CD4-positive, alpha-beta T cell treated with Interleukin-12 subunit alpha and Interleukin-12 subunit beta, for 1 hour (primary cell): ENCODE measurements around the gene HADHB.
"Not testable (repeated sequence)": the region's sequence is repeated elsewhere in the genome, so short reads cannot be mapped to it uniquely, and the experiment has no call there.

Experiments used
- DNase-seq: peaks from one replicate; pipeline ENCODE4 v3.0.0-alpha.2; 2020

The HADHB gene

DNA sequence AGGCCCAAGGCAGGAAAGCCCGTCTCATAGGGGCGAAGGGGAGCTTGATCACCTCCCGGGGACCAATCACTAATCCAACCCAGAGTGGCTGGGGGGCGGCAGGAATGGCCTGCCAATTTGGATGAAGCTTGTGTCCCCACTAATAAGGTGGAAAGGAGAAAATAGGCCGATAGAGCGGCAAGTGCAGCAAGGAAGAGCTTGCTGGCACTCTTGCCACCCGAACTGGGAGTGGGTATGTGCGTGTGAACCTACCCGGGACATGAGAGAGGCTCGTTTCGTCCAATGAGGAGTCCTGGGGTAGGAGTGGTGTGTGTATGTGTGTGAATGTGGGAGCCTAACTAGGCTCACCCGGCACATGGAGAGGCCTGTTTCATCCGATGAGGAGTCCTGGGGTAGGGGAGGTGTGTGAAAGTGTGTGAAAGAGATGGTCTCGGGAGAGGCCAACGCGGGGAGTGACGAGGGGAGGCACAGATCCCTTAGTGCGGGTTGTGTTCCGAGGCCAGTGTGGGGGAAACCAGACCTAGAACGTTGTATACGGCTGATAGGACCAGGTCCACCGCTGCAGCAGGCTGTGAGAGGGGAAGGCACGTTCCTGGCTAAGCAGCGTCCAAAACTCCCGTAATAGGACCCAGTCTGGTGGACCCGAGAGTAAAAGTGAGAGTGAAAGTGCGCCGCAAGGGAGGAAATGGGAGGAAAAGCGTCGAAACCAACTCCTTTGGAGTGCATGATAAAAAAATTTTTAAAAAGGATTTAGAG, 54.1 kb downstream of the HADHB start:
- peak; percentile 26 for DNase-seq

DNA sequence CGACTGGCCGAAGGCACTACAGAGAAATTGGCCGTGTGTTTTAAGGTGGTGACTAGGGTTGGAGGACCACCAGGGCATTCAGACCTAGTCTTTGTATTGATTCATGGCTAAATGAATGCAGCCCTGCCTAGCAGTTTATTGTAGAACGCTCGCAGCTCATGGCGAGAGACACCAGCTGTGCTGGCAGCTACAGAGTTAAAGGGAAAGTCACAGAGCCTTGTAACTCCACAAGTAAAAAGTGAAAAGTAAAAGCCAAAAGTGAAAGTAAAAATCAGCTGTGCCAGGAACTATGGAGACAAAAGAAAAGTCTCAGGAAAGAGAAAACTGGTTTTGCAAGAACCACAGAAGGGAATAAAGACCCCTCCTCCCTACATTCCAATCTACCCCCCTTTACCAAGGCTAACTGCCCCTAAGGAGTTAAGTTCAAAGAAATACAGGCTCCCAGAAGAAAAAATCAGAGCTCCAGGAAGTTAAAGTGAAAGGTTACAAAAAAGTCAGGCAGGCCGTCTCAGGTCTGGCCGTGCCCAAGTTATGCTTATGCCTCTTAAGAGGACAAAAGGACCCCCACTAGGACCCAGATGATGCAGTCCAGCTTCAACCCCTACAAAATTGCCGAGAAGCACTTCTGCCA, 54.8 kb downstream of the HADHB start:
- DNase-seq, result peak; percentile 23

DNA sequence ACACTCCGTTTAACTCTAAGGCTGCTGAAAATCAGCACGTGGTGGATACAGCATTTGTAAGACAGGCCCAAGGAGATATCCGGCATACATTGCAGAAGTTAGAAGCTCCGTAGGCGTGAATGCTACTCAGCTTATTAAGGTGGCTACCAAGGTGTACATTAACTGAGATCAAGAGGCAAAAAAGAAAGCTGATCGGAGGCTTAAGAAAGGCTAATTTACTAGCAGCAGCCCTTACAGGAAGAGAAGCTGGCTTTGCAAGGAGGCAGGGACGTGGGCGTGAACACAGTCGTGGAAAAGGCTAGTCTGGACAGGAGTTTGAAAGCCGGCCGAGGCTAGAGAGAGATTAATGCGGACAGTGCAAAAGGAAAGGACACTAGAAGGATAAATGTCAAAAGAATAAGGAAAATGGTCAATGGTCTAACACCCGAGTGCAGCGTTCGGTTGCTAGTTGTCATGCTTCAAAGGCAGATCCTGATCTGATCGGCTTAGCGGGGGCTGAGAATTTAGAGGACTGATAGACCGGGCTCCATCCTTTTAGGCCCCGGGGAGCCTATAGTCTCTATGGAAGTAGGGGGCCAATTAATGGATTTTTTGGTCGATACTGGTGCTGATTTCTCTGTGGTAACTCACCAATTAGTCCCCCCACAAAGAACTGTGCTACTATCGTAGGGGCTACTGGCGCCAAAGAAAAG, 55.6 kb downstream of the HADHB start:
- no peak for DNase-seq

DNA sequence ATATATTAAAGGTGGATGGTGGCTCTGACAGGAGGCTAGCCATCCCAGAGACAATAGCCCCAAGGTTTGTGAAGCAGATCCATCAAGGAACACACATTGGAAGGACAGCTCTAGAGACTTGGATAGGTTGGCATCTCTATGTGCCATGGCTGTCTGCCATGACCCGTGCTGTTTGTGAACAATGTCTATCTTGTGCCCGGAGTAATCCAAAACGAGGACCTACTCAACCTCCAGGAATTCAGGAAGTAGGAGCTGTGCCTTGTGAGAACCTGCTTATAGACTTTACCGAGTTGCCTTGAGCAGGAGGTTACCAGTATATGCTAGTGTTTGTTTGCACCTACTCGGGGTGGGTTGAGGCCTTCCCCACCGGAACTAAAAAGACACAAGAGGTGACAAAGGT, 58.1 kb downstream of the HADHB start:
- DNase-seq, result no peak

DNA sequence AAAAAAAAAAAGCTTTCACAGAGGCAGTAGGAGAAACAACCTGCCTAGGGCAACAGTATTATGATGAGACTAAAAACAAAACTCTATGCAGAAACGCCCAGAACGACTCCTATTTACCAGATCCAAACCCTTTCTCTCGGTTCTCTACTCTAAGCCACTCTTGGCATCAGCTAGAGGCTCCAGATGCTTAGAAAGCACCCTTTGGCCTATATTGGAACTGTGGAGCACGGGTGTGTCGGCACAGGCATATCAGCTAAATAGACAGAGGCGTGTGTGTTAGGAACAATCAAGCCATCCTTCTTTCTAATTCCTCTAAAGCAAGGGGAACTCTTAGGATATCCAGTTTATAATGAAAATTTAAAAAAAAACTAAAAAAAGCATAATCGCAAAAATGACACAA, 60.4 kb downstream of the HADHB start:
- not testable (repeated sequence) for DNase-seq

DNA sequence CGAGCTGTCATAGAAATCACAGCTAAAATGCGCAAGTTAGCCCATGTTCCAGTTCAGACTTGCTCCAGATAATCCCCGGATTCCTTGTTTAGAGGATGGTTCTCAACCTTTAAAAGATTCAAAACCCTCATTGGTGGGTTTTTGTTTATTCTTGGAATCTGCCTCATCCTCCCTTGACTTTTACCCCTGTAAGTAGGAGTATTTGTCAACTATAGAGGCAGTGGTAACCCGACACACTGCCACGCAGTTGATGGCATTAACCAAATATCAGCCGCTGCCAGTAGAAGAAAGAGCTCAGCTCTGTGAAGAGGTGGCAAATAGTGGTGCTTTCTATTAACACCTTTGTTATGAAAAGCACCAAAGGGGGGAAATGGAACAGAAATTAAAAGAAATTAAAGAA, 60.8 kb downstream of the HADHB start:
- no peak for DNase-seq

DNA sequence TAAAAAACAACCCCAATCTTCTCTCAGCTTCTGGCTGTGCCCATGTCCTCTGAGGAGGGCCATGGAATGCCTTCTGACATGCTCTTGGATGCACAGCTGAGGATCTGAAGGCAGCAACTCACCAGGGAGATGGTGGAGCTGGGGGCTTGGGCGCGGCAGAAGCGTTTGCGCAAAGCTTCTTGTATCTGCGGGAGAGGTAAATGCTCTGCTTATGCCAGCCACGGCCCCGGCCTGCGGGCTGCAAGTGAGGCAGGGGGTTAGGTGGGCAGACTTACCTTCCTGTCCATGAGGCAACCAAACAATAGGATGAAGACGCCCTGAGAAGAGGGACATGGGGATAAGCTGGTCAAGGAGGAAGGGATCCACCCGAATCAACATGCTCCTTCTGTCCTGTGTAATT, 65.2 kb downstream of the HADHB start:
- no peak for DNase-seq

DNA sequence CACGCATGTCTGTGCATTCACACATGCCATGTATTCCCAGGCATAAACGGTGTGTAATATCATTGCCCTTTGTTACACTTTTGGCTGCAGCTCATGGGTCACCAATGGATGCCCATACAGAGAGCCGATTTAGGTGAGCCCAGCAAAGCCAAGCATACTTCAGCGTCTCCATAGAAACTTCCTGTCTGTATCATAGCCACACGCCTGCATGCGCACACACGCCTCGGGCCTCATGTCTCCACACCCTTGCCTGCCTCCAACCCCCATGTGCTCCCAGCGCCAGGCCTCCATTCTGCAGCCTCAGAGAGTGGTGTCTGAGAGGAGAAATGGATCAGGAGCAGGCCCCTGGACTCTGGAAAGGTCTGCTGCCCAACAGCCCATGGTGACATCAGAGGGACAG, 67.7 kb downstream of the HADHB start:
- DNase-seq, result no peak

DNA sequence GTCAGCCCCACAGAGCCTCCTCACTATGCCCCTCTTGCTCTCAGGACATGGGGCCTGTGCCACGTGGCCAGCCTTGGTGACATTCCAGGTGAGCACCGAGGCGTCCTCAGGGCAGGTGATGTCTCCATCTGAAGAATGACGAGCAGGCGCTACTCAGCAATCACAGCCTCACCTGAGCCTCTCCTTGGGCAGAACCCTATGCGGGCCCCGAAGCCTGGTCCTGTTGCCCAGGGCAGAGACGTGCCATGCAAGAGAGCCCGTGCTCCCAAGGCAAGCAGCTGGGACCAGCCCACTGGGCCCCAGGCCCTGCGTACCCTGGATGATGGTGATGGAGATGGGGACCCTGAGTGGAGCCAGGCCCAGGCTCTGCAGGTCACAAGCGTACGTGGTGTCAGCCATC, 68.7 kb downstream of the HADHB start:
- DNase-seq, result no peak

DNA sequence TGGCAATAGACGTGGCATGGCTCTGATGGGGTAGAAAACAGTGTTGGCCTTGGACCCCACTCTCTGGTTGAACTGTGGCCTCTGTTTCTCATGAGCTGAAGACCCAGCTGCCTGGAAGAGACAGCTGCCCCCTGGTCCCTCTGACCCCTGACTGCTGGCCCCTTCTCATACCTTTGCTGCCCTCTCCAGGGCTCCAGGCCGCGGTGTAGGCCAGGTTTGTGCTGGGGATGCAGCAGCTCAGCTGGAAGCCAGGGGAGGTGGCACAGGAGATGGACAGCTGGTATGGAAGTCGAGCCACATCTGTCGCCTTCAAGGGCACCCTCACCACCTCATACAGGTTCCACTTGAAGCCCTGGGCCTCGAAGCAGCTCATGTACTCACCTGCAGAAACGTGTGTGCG, 69.5 kb downstream of the HADHB start:
- DNase-seq, result no peak

DNA sequence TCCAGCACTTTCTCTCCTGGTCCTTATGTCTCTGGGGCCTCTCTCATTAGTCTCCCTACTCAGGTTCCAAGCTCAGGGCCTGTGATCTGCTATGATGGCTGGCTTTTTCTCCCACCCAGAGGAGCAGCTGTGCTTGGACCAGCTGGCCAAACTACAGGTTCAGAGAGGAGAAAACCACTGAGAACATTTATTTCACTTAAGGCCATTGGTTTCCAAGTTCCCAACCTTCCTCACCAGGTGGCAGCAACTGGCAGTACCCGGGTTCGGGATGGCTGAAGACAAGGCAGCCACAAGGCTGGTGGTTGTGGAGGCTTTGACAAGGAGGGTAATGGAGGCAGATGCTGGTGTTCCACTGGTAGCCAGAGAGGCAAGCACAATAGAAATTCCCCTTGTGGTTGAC, 71.3 kb downstream of the HADHB start:
- DNase-seq, result no peak

DNA sequence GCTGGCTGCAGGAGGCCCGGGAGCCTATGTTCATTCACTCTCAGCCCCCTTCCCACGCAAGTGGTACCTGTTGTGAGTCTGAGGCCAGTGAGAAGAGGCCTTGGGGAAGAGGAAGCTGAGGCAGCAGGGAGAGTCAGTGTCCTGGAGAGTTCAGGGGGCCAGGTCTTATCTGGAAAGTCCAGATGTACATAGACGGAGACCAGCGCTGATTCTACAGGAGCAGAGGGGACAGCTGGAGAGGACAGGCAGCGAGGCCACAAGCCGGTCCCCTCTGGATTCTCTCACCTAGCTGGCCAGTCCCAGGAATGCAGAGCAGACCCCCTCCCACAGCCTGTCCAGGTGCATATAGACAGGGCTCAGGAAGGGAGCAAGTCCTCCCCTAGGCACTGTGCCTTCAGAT, 72.1 kb downstream of the HADHB start:
- no peak for DNase-seq

DNA sequence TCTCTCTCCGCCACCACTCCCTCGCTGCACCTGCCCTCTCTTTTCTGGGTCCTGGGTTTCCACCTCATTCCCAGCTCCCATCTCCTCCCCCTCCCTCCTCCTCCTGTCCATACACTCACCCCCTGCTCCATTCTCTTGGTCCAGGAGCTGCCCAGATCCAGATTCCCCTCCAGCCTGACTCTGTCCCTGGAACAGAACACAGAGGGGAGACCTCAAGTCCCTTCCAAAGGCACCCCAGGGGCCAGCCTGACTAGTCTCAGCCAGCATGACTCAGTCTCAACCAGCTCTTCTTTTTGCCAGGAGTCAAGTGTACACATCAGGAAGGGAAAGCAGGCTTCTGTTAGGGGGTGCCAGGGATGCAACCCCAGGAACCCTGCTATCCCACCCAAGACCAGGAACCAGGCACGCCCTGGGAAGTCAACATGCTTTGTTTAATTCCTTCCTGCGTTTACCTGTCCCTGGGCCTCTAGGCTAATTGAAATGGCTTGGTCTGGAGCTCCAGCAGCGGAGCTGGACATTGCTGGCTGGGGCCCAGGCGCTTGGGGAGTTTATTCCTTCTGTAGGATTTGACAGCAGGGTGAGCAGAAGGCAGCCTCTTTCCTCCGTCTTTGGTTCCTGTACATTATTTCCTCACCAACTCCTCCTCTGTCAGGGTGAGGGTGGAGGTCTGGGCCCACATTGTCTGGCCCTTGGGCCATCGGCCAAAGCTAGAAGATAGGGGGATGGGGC, 72.8 kb downstream of the HADHB start:
- no peak for DNase-seq

DNA sequence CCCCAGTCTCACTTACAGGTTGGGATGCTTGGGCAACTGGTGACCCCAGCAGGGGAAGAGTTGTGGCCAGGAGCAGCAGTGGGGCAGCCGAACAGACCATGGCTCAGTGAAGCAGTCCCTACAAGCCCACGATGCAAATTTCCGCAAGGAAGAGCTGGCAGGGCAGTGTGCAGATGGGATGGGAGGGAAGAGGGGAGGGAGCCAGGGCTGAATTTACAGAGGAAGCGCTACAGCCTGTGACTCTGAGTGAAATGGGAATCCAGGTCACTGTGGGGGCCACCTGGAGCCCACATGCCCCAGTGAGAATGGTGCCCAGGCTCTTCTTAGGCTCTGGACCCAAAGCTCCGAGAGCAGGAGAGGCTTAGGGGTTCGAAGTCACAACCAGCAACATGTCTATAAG, 74.2 kb downstream of the HADHB start:
- DNase-seq, result no peak

DNA sequence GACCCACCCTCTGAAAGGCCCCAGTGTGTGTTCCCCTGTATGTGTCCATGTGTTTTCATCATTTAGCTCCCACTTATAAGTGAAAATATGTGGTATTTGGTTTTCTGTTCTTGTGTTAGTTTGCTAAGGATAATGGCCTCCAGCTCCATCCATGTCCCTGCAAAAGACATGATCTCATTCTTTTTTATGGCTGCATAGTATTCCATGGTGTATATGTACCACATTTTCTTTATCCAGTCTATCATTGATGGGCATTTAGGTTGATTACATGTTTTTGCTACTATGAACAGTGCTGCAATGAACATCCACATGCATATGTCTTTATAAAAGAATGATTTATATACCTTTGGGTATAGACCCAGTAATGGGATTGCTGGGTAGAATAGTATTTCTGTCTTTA, 79.7 kb downstream of the HADHB start:
- DNase-seq, result not testable (repeated sequence)

DNA sequence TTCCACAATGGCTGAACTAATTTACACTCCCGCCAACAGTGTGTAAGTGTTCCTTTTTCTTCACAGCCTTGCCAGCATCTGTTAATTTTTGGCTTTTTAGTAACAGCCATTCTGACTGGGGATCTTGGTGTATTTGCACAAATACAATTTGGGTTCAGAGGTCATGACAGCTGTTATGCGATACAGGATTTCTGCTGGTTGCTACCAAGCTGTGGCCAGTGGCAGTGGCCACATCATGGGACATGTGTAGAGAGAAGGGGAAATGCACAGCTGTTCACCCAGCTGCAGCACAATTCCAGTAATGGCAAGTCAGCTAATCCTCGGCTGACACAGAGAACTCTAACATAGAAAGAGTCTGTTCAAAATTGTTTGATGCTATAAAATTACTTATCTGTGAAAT, 80.2 kb downstream of the HADHB start:
- DNase-seq, result no peak

DNA sequence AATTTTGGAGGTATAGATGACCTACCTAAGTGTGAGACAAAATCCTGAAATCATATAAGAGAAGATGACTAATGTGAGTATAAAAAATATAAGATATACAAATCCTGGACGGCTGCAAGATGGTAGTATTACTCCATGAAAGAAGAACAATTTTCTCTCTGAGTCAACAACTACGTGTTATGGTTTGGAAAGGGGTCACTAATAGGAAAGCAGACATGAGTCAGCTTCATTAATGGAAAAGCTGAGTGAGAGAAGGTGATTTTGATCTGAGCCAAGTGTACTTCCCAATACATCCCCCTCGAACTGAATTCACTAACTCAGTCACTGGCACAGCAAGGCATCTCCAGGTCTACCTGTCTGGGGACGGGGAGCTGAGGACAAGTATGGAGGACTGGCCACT, 81.1 kb downstream of the HADHB start:
- no peak for DNase-seq

DNA sequence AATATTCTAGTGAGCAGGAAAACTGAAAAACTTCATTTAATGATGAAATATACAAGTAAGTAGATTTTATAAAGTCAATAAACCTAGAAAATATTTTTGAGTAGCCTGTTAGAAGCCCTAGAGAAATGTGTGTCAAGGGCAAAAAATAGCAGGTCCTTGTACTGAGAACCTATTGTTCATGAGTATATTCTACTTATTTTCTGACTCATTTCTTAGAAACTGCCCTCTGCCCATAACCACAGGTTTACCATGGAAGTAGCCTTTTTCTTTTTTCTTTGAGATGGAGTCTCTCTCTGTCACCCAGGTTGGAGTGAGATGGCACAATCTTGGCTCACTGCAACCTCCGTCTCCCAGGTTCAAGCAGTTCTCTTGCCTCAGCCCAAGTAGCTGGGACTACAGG, 81.8 kb downstream of the HADHB start:
- no peak for DNase-seq

DNA sequence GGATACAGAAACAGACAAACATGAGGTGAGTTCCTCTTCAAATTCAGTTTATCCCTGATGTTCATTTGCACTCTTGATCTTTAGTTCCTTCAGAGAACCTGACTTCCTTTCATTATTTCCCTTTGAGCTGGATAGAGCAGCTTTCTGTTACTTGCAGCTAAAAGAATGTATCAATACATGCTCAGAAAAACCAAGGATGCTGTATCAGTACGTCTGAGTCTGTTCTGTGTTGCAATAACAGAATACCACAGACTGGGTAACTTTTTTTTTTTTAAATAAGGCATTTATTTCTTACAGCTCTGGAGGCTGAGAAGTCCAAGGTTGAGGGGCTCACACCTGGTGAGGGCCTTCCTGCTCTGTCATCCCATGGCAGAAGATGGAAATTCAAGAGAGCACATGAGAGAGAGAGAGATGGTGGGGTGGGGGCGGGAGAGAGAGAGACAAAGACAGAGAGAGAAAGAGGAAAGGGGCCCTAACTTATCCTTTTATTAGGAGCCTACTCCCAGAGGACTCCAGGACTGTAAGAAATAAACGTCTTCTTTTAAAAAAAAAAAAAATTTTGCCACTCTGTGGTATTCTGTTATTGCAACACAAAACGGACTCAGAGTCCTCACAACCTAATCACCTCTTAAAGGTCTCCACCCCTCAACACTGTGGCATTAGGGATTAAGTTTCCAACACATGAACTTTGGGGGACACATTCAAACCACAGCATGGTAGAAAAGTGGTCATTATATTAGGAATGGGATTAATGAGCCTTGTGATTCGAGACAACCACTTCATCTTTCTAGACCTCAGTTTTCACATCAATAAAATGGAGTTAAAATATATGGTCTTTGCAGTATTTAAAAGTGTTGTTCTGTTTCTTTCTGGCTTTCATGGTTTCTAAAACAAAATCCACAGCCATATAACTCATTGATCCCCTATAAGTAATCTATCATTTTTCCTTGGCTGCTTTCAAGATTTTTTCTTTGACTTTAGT, 82.8 kb downstream of the HADHB start:
- no peak for DNase-seq

DNA sequence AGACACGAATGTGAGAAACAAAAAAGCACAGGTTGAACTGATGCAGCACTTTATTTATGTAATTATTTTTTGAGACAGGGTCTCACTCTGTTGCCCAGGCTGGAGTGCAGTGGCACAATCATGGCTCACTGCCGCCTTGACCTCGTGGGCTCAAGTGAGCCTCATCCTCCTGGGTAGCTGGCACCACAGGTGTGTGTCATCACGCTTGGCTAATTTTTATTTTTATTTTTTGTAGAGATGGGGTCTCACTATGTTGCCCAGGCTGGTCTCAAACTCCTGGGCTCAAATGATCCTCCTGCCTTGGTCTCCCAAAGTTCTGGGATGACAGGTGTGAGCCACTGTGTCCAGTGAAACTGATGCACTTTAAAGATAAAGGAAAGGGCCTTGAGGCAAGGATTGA, 84.3 kb downstream of the HADHB start:
- DNase-seq, result not testable (repeated sequence)

DNA sequence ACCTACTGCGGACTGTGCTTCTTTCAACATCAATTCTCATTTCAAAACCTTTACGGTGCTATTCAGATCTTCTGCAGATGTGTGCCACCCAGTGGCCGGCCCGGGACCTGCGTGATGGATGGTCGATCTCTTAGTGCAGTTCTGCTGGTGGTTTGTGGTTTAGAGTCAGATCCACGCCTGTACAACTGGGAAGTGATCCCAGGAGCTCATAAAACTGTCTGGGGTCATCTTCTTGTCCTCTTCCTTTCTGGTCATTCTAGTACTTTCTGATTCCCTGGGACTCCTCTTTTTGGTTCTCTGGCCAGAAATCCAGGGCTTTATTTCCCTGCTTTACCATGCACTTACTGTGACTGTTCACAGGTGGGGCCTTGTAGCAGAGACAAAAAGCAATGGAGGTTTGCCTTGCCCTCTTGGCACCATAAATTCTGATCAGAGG, 85.4 kb downstream of the HADHB start:
- peak; percentile 79 for DNase-seq

DNA sequence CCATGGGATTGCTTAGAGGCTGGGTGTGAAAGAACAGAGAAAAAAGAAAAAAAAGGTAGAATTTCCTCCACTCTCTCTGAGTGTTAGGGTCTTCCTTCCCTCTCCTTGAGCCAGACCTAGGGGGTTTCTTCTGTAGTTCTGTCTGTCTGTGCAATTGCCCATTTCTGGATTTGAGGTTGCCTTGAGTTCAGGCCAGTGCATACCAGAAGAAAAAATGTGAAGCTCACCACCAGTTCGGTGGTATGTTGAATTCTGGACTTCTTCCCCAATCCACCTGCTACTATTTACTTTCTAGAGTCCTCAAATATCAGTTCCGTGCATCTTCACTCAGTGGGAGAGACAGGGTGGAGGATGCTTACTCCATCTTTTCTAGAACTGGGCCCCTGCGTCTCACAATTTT, 85.9 kb downstream of the HADHB start:
- no peak for DNase-seq
